GM12873 (cell line): ENCODE measurements around the gene REG4.

Experiments used
- CTCF ChIP-seq: IDR thresholded peaks from 2 replicates; pipeline ENCODE4 v1.5.1; 2012; ENCODE audit warnings: low read depth, mild to moderate bottlenecking, moderate library complexity, low read length, control low read depth; ENCODE audit not compliant: insufficient read depth; ENCODE audit errors: missing control alignments

The REG4 gene

GRCh38 chr1:119818181-119818580, 6.9 kb upstream of the REG4 start:
- no peak for TF ChIP-seq CTCF

GRCh38 chr1:119816407-119816806, 5.1 kb upstream of the REG4 start:
- TF ChIP-seq CTCF, result no peak

- no peak for TF ChIP-seq CTCF
Measured at GRCh38 chr1:119815928-119816327, 4.7 kb upstream of the REG4 start.

GRCh38 chr1:119815361-119815760, 4.1 kb upstream of the REG4 start:
- TF ChIP-seq CTCF, result no peak

GRCh38 chr1:119814288-119814687, 3.0 kb upstream of the REG4 start:
- TF ChIP-seq CTCF, result no peak

- no peak for TF ChIP-seq CTCF
Measured at GRCh38 chr1:119811985-119812557, 811 bp upstream of the REG4 start.

- peak; percentile 93 for TF ChIP-seq CTCF
Measured at GRCh38 chr1:119808972-119809550, 2.2 kb downstream of the REG4 start.
